Lung (tissue), 12 donors: ENCODE data around the gene CAV2. TPM values are rescaled to one million over a fixed set of nuclear protein-coding genes. Genes with fewer than 3 reads are reported as not detected.

ENCODE experiments used
- ATAC-seq: fragments of 200-7000 bp; cut with Tn5 transposase; one replicate; pipeline ENCODE4 v1.9.1; 2020; ENCODE audit warnings: moderate number of reproducible peaks; ENCODE audit not compliant: insufficient read depth, low FRiP score
- DNase-seq, 3 donors: peaks; one replicate each; pipeline ENCODE4 v3.0.0-alpha.2; 2013 to 2017
- H3K27ac ChIP-seq, 2 donors: one replicate each; pipeline ENCODE4 v1.5.1; 2013; ENCODE audit warnings: mild to moderate bottlenecking in 2 of 2, moderate library complexity in 2 of 2, control low read depth in 1 of 2, inconsistent platforms in 1 of 2, low read depth in 1 of 2, low read length in 1 of 2
- H3K27me3 ChIP-seq, 3 donors: one replicate each; pipeline ENCODE4 v1.5.1; 2013; ENCODE audit warnings: low read length in 2 of 3; ENCODE audit not compliant: control insufficient read depth in 3 of 3, insufficient read depth in 3 of 3
- H3K36me3 ChIP-seq, 4 donors: one replicate each; pipeline ENCODE4 v1.5.1; 2013; ENCODE audit warnings: low read length in 4 of 4, mild to moderate bottlenecking in 1 of 4, moderate library complexity in 1 of 4; ENCODE audit not compliant: control insufficient read depth in 4 of 4, insufficient read depth in 4 of 4
- H3K4me1 ChIP-seq, 5 donors: one replicate each; pipeline ENCODE4 v1.5.1; 2013; ENCODE audit warnings: low read length in 5 of 5, mild to moderate bottlenecking in 2 of 5, moderate library complexity in 1 of 5; ENCODE audit not compliant: control insufficient read depth in 5 of 5, insufficient read depth in 5 of 5
- H3K4me3 ChIP-seq: one replicate; pipeline ENCODE4 v1.5.1; 2013; ENCODE audit warnings: mild to moderate bottlenecking, control low read depth, moderate library complexity
- H3K9ac ChIP-seq, 2 donors: one replicate each; pipeline ENCODE4 v1.5.1; 2013; ENCODE audit warnings: low read length in 2 of 2, control low read depth in 1 of 2; ENCODE audit not compliant: insufficient read depth in 1 of 2
- H3K9me3 ChIP-seq, 4 donors: one replicate each; pipeline ENCODE4 v1.5.1; 2013; ENCODE audit warnings: low read length in 3 of 4, mild to moderate bottlenecking in 1 of 4, moderate library complexity in 1 of 4; ENCODE audit not compliant: control insufficient read depth in 4 of 4, insufficient read depth in 3 of 4
- WGBS, 2 donors: extraction: QIAGEN DNeasy Blood & Tissue Kit; methylation state at CpG; one replicate each; pipeline ENCODE4 v1.1.7; 2013; 5-methylcytosine and 5-hydroxymethylcytosine counted together
- polyA plus RNA-seq, 2 donors: library from polyadenylated mRNA; stranded (reverse); fragments of 200-250 nt; gene quantifications; one replicate each; pipeline ENCODE4 v1.2.1, GENCODE V29; 2013
- total RNA-seq, 2 donors: library from RNA; depleted of rRNA in 1 of 2; stranded (reverse); fragments of >200 nt in 1 of 2; gene quantifications; one replicate each; pipeline ENCODE4 v1.2.1, GENCODE V29; 2014 to 2021
- TF ChIP-seq, protein P1 (sequence below): IDR thresholded peaks from 2 replicates; pipeline ENCODE4 v1.5.1; 2012; ENCODE audit warnings: mild to moderate bottlenecking; ENCODE audit errors: control extremely low read depth, extremely low read depth
- donor health status: control.
- donor health status: control.
- donor health status: Bipolar disorder and iron deficiency.
- donor health status: healthy.
- donor health status: DM: yes; HTN: yes; CAD: no.

The CAV2 gene
- total and polyA plus RNA-seq, 4 donors, result 57.9 to 214 (median 106) TPM

DNA sequence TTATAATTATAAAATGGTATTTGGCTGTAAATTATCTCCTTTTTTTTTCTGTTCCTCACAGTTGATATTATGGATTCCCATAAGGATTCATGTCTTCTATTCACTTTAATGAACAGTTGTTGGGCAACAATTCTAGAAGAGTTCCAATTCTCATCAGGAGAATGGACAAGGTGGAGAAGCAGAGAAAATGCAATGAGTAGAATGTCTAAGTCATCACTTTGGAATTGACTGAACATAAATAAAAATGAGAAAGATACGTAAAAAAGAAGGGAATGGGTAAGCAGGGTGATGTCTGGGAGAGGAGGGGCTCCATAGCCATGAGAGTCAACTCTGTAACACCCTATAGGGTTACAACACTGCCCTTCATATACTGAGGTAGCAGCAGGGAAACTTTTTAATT, 1.8 kb upstream of the CAV2 start:
- no peaks in the 10 kb centered on the region for H3K36me3 ChIP-seq
- no peak overlapping the region for H3K4me3 ChIP-seq
- peaks cover 1 to 32% (median 7%) of the 10 kb centered on the region in 5 donors for H3K4me1 ChIP-seq
- H3K9ac ChIP-seq, result no peak overlapping the region
- no peaks in the 10 kb centered on the region for H3K9me3 ChIP-seq
- TF ChIP-seq, protein P1, sequence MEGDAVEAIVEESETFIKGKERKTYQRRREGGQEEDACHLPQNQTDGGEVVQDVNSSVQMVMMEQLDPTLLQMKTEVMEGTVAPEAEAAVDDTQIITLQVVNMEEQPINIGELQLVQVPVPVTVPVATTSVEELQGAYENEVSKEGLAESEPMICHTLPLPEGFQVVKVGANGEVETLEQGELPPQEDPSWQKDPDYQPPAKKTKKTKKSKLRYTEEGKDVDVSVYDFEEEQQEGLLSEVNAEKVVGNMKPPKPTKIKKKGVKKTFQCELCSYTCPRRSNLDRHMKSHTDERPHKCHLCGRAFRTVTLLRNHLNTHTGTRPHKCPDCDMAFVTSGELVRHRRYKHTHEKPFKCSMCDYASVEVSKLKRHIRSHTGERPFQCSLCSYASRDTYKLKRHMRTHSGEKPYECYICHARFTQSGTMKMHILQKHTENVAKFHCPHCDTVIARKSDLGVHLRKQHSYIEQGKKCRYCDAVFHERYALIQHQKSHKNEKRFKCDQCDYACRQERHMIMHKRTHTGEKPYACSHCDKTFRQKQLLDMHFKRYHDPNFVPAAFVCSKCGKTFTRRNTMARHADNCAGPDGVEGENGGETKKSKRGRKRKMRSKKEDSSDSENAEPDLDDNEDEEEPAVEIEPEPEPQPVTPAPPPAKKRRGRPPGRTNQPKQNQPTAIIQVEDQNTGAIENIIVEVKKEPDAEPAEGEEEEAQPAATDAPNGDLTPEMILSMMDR, result no peak
- no peaks in the 10 kb centered on the region for H3K27me3 ChIP-seq
- no peak overlapping the region for H3K27ac ChIP-seq
- ATAC-seq (no peak), DNase-seq (no peak)
- WGBS, 2 donors, result 82 to 86% methylated on average over 1 of the region's 1 CpG

DNA sequence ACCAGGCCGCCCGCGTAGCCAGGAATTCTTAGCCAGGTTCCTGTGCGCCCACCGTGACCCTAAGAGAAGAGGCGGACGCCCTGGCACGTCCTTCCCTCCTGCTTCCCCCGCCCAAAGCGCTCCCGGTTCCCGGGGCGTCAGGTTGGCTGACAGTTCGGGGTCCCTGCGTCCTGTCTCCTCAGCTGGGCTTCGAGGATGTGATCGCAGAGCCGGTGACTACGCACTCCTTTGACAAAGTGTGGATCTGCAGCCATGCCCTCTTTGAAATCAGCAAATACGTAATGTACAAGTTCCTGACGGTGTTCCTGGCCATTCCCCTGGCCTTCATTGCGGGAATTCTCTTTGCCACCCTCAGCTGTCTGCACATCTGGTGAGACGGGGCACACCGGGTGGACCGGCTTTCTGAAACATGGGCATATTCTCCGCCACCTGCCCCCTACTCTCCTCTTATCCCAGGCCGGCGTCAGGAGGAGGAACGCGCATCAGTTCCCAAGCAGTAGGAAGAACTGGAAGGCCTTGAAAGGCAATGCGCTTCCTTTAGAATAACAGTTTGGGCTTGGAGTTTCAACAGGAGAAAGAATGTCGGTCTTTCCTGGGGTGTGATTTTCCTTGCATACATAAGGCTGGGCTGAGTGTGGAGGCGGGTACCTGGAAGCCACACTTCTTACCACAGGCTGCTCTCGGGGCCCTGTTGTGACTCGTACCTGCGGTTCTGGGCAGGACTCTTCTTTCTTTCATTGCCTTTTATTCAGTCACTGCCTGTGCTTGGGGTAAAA, 728 bp downstream of the CAV2 start:
- TF ChIP-seq, protein P1, result no peak
- peak overlapping the region; percentile 78 to 83 for H3K9ac ChIP-seq
- no peaks in the 10 kb centered on the region for H3K36me3 ChIP-seq
- H3K9me3 ChIP-seq, result no peaks in the 10 kb centered on the region
- WGBS, 2 donors, result 3% methylated on average over 33 to 36 of the region's 36 CpGs
- H3K27ac ChIP-seq, result peak overlapping the region; percentile 92 to 99
- H3K4me1 ChIP-seq, result peaks cover 4 to 23% (median 7%) of the 10 kb centered on the region in 5 donors
- DNase-seq (peak; percentile 58 to 73 (median 68)), ATAC-seq (peak; percentile 55)
- H3K4me3 ChIP-seq, result peak overlapping the region; percentile 56
- H3K27me3 ChIP-seq, result no peaks in the 10 kb centered on the region

DNA sequence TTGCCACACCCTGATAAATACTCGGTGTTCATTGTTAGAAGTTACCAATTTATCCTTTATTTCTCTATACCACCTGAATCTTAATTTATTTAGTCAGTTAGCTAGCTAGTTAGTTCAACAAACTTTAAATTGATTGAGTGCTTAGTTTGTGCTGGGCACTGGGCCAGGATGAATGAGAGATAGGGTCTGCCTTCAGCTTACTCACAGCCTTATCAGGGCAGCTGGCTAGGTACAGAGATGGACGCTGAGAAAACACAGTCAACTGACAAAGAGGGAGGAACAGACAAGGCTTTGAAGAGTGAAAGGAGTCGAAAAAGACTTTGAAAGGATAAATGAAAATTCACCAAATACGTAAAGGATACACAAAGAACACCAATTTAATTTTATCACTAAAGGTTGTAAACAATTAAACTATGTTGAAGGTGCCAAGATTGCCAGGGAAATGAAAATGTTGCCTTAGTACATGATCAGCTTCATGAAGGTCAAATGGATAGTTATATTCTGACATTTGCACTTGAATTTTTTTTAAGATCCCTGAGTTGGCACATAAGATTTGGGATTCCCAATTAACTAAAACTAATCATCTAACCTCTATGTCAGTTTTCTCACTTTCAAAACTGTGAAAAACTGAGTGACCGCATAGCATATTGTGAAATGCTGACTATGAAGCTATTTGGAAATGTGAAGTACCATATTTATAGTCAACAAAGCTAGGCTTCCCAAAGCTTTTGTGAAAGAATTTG, 2.1 kb downstream of the CAV2 start:
- no peak for DNase-seq
- Histone ChIP-seq H3K9ac (peak overlapping the region in 1 of 2 donors; percentile 78), H3K9me3 (no peaks in the 10 kb centered on the region), H3K36me3 (peaks cover 0 to 3% (median 1%) of the 10 kb centered on the region in 4 donors), H3K4me3 (peak overlapping the region; percentile 41), H3K27ac (peak overlapping the region; percentile 82 to 99), H3K27me3 (no peaks in the 10 kb centered on the region), H3K4me1 (peaks cover 4 to 23% (median 7%) of the 10 kb centered on the region in 5 donors)
- ATAC-seq, result no peak
- 39 to 65% methylated on average over 5 of the region's 5 CpGs for WGBS, 2 donors
- TF ChIP-seq, protein P1, result no peak
